Measurements from ENCODE around the gene TMEM91.

- TF ChIP-seq CTCF (IDR thresholded peaks at IDR 0.05; ENCODE audit: low read depth, low read length) (no peak), MYC (IDR thresholded peaks at IDR 0.05; ENCODE audit: low read depth, low read length) (no peak), POLR2A (IDR thresholded peaks at IDR 0.05; ENCODE audit: extremely low read depth, insufficient read length) (no peak), MAX (IDR thresholded peaks at IDR 0.05; ENCODE audit: low read depth, low read length) (no peak)
Measured at GRCh38 chr19:41369769-41370168, 6.6 kb upstream of the TMEM91 start.
